Liver (tissue), 3 donors: Measurements from ENCODE around the gene EXOC6.

ENCODE experiments used
- ATF3 ChIP-seq: IDR thresholded peaks from 2 replicates; pipeline ENCODE4 v1.6.1; 2016; ENCODE audit warnings: antibody characterized with exemption
- CTCF ChIP-seq: fragments of 150-350 bp; IDR thresholded peaks from 2 replicates; pipeline ENCODE4 v1.5.1; 2017; ENCODE audit warnings: improper control_type of control experiment, low read depth, low read length; ENCODE audit not compliant: missing input control
- EGR1 ChIP-seq, 2 donors: IDR thresholded peaks; 2 replicates each; pipeline ENCODE4 v1.6.1; 2016 to 2018; ENCODE audit warnings: antibody characterized with exemption in 2 of 2, low read depth in 2 of 2
- GABPA ChIP-seq, 2 donors: IDR thresholded peaks in 1 of 2; conservative IDR thresholded peaks in 1 of 2; 2 replicates each; pipeline ENCODE4 v1.6.1; 2016; ENCODE audit warnings: antibody characterized with exemption in 2 of 2, mild to moderate bottlenecking in 1 of 2, moderate library complexity in 1 of 2
- HNF4A ChIP-seq, 2 donors: conservative IDR thresholded peaks; 2 replicates each; pipeline ENCODE4 v1.6.1; 2016; ENCODE audit warnings: antibody characterized with exemption in 2 of 2, mild to moderate bottlenecking in 2 of 2
- HNF4G ChIP-seq: IDR thresholded peaks from 2 replicates; pipeline ENCODE4 v1.6.1; 2016; ENCODE audit warnings: antibody characterized with exemption
- JUND ChIP-seq, 2 donors: IDR thresholded peaks; 2 replicates each; pipeline ENCODE4 v1.6.1; 2016; ENCODE audit warnings: antibody characterized with exemption in 2 of 2
- MAX ChIP-seq: IDR thresholded peaks from 2 replicates; pipeline ENCODE4 v1.6.1; 2016; ENCODE audit warnings: antibody characterized with exemption
- RAD21 ChIP-seq, 2 donors: IDR thresholded peaks; 2 replicates each; pipeline ENCODE4 v1.6.1; 2016; ENCODE audit warnings: antibody characterized with exemption in 2 of 2, mild to moderate bottlenecking in 2 of 2
- SP1 ChIP-seq: IDR thresholded peaks from 2 replicates; pipeline ENCODE4 v1.6.1; 2018; ENCODE audit warnings: antibody characterized with exemption, mild to moderate bottlenecking
- TAF1 ChIP-seq: conservative IDR thresholded peaks from 2 replicates; pipeline ENCODE4 v1.6.1; 2016; ENCODE audit warnings: antibody characterized with exemption, mild to moderate bottlenecking
- YY1 ChIP-seq: IDR thresholded peaks from 2 replicates; pipeline ENCODE4 v1.6.1; 2016; ENCODE audit warnings: antibody characterized with exemption, mild to moderate bottlenecking
- ZBTB33 ChIP-seq: IDR thresholded peaks from 2 replicates; pipeline ENCODE4 v1.6.1; 2016; ENCODE audit warnings: antibody characterized with exemption
- TF ChIP-seq, protein P1 (sequence below): IDR thresholded peaks from 2 replicates; pipeline ENCODE4 v1.6.1; 2016; ENCODE audit warnings: antibody characterized with exemption, mild to moderate bottlenecking
- donor health status: healthy.
- donor health status: healthy.

- no peak for TF ChIP-seq JUND (IDR thresholded peaks at IDR 0.05)
- TF ChIP-seq EGR1 (IDR thresholded peaks at IDR 0.05; ENCODE audit: low read depth in 2 of 2) = no peak
- no peak for TF ChIP-seq TAF1
- no peak for TF ChIP-seq MAX
- TF ChIP-seq CTCF = no peak
- no peak for TF ChIP-seq GABPA (IDR thresholded peaks at IDR 0.05 in 1 of 2, conservative IDR thresholded peaks at IDR 0.05 in 1 of 2)
- TF ChIP-seq RAD21 (IDR thresholded peaks at IDR 0.05) = no peak
- no peak for TF ChIP-seq HNF4G
- TF ChIP-seq SP1 = no peak
- TF ChIP-seq ZBTB33 = no peak
- TF ChIP-seq, protein P1, sequence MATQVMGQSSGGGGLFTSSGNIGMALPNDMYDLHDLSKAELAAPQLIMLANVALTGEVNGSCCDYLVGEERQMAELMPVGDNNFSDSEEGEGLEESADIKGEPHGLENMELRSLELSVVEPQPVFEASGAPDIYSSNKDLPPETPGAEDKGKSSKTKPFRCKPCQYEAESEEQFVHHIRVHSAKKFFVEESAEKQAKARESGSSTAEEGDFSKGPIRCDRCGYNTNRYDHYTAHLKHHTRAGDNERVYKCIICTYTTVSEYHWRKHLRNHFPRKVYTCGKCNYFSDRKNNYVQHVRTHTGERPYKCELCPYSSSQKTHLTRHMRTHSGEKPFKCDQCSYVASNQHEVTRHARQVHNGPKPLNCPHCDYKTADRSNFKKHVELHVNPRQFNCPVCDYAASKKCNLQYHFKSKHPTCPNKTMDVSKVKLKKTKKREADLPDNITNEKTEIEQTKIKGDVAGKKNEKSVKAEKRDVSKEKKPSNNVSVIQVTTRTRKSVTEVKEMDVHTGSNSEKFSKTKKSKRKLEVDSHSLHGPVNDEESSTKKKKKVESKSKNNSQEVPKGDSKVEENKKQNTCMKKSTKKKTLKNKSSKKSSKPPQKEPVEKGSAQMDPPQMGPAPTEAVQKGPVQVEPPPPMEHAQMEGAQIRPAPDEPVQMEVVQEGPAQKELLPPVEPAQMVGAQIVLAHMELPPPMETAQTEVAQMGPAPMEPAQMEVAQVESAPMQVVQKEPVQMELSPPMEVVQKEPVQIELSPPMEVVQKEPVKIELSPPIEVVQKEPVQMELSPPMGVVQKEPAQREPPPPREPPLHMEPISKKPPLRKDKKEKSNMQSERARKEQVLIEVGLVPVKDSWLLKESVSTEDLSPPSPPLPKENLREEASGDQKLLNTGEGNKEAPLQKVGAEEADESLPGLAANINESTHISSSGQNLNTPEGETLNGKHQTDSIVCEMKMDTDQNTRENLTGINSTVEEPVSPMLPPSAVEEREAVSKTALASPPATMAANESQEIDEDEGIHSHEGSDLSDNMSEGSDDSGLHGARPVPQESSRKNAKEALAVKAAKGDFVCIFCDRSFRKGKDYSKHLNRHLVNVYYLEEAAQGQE = no peak
- TF ChIP-seq ATF3 = no peak
- no peak for TF ChIP-seq YY1
- no peak for TF ChIP-seq HNF4A (conservative IDR thresholded peaks at IDR 0.05)
These were observed 59.0 kb downstream of the EXOC6 start for GRCh38 chr10:92907280-92907679.
